B cell (primary cell): Measurements from ENCODE around the gene LPAR5. TPM values are rescaled to one million over a fixed set of nuclear protein-coding genes. Genes with fewer than 3 reads are reported as not detected.
A peak's percentile ranks its signal among the peaks of the same experiment; 100 is the strongest.

Source experiments
- ATAC-seq: fragments of 200-7000 bp; cut with Tn5 transposase; one replicate; pipeline ENCODE4 v1.10.0; 2021; ENCODE audit warnings: low read depth, mild to moderate bottlenecking, moderate number of reproducible peaks, moderate library complexity
- CTCF ChIA-PET: fragments of 350-600 bp; sonication (Branson Sonifier 250); formaldehyde crosslinking; loops from one replicate; lab custom pipeline; 2021; ENCODE audit warnings: antibody characterized with exemption, inconsistent platforms; lab: Charles Lee
- POLR2A ChIA-PET: fragments of 350-600 bp; sonication (Branson Sonifier 250); formaldehyde crosslinking; loops from one replicate; lab custom pipeline; 2021; ENCODE audit warnings: antibody characterized with exemption; lab: Charles Lee
- DNase-seq: peaks from one replicate; pipeline ENCODE4 v3.0.0; 2013
- H2AFZ ChIP-seq: 2 replicates; pipeline ENCODE4 v1.6.1; 2012; ENCODE audit warnings: mild to moderate bottlenecking, low read depth, low read length; ENCODE audit not compliant: insufficient read depth, poor library complexity, severe bottlenecking
- H3K27ac ChIP-seq, 2 donors: 1 replicate in 1 of 2; 2 replicates in 1 of 2; pipeline ENCODE4 v1.5.1; 2012 to 2013; ENCODE audit warnings: low read length in 2 of 2, mild to moderate bottlenecking in 2 of 2, moderate library complexity in 1 of 2
- H3K27me3 ChIP-seq, 4 experiments: fragments of 200-600 bp in 1 of 4; sonication (generic) in 1 of 4; replicated peaks in 1 of 4; 1 replicate in 2 of 4; 2 replicates in 2 of 4; pipeline versions ENCODE4 v1.6.1 to v1.7.0; 2013 to 2016; ENCODE audit warnings: low read length in 3 of 4, mild to moderate bottlenecking in 2 of 4, mixed read lengths in 1 of 4, moderate library complexity in 1 of 4; ENCODE audit not compliant: insufficient read depth in 4 of 4, control insufficient read depth in 3 of 4; ENCODE audit errors: control extremely low read depth in 1 of 4
- H3K36me3 ChIP-seq, 2 experiments: replicated peaks in 1 of 2; 1 replicate in 1 of 2; 2 replicates in 1 of 2; pipeline versions ENCODE4 v1.6.1 to v1.7.1; 2013; ENCODE audit warnings: low read length in 1 of 2; ENCODE audit not compliant: insufficient read depth in 2 of 2, control insufficient read depth in 1 of 2; ENCODE audit errors: control extremely low read depth in 1 of 2, extremely low read depth in 1 of 2
- H3K4me1 ChIP-seq, 2 donors: fragments of 200-600 bp in 1 of 2; sonication (generic) in 1 of 2; 1 replicate in 1 of 2; 2 replicates in 1 of 2; pipeline versions ENCODE4 v1.5.1 to v1.6.1; 2013 to 2017; ENCODE audit warnings: low read length in 2 of 2; ENCODE audit not compliant: control insufficient read depth in 2 of 2, insufficient read depth in 2 of 2
- H3K4me2 ChIP-seq: replicated peaks from 2 replicates; pipeline ENCODE3; 2012; ENCODE audit warnings: mild to moderate bottlenecking, low read depth, low read length; ENCODE audit not compliant: poor library complexity, severe bottlenecking
- H3K4me3 ChIP-seq, 5 experiments: fragments of 200-600 bp in 1 of 5; sonication (generic) in 1 of 5; 1 replicate in 3 of 5; 2 replicates in 2 of 5; pipeline versions ENCODE4 v1.5.1 to v1.7.0; 2011 to 2016; ENCODE audit warnings: low read length in 4 of 5, mild to moderate bottlenecking in 4 of 5, low read depth in 2 of 5, control low read depth in 1 of 5, moderate library complexity in 1 of 5; ENCODE audit not compliant: insufficient read depth in 1 of 5; ENCODE audit errors: control extremely low read depth in 1 of 5, extremely low read depth in 1 of 5
- H3K79me2 ChIP-seq: fragments of 200-600 bp; sonication (generic); one replicate; pipeline ENCODE4 v1.6.0; 2016; ENCODE audit warnings: low read length; ENCODE audit not compliant: control insufficient read depth, insufficient read depth
- H3K9ac ChIP-seq: fragments of 200-600 bp; sonication (generic); 2 replicates; pipeline ENCODE4 v1.6.1; 2017; ENCODE audit warnings: mild to moderate bottlenecking, low read length, moderate library complexity
- H3K9me3 ChIP-seq, 3 donors: one replicate each; pipeline versions ENCODE4 v1.6.1 to v1.7.1; 2013; ENCODE audit warnings: low read length in 2 of 3; ENCODE audit not compliant: control insufficient read depth in 2 of 3, insufficient read depth in 1 of 3; ENCODE audit errors: control extremely low read depth in 1 of 3
- H4K20me1 ChIP-seq: 2 replicates; pipeline ENCODE4 v1.6.0; 2012; ENCODE audit warnings: mild to moderate bottlenecking, low read length; ENCODE audit not compliant: insufficient read depth, control insufficient read depth, poor library complexity, severe bottlenecking
- H3K27ac Mint-ChIP-seq: one replicate; pipeline ENCODE4 v1.8.0; 2021; ENCODE audit warnings: mixed read lengths
- H3K27me3 Mint-ChIP-seq: one replicate; pipeline ENCODE4 v1.8.0; 2021; ENCODE audit warnings: mixed read lengths
- H3K4me1 Mint-ChIP-seq: one replicate; pipeline ENCODE4 v1.8.0; 2021; ENCODE audit warnings: mixed read lengths
- H3K4me3 Mint-ChIP-seq: one replicate; pipeline ENCODE4 v1.8.0; 2021; ENCODE audit warnings: mixed read lengths
- H3K9me3 Mint-ChIP-seq: one replicate; pipeline ENCODE4 v1.8.0; 2022; ENCODE audit warnings: mixed read lengths; ENCODE audit not compliant: insufficient read depth
- CTCF ChIP-seq: fragments of 200-600 bp; IDR thresholded peaks from one replicate; pipeline ENCODE4 v1.8.0; 2022; ENCODE audit warnings: antibody characterized with exemption, mild to moderate bottlenecking
- EZH2 ChIP-seq: IDR thresholded peaks from 2 replicates; pipeline ENCODE4 v1.6.1; 2012; ENCODE audit warnings: borderline replicate concordance, low read depth, mild to moderate bottlenecking, moderate library complexity, low read length; ENCODE audit not compliant: insufficient read depth, poor library complexity, severe bottlenecking
- WGBS: methylation state at CpG from one replicate; pipeline ENCODE4 v1.1.5; 2013; ENCODE audit warnings: missing lambda C conversion rate; ENCODE audit not compliant: insufficient coverage; 5-methylcytosine and 5-hydroxymethylcytosine counted together
- intact Hi-C: fragments of 100-400 bp; cut with micrococcal nuclease; formaldehyde crosslinking; loops from one replicate; pipeline ENCODE4 v1.10.0; 2022
- polyA plus RNA-seq: library from polyadenylated mRNA; depleted of rRNA; stranded (reverse); fragments of >200 nt; gene quantifications from 2 replicates; pipeline ENCODE4 v1.2.3, GENCODE V29; 2012
- total RNA-seq, 2 donors: library from RNA; stranded (reverse); fragments of 120-200 nt in 1 of 2; gene quantifications; 1 replicate in 1 of 2; 2 replicates in 1 of 2; pipeline versions ENCODE4 v1.2.3 to v1.2.4, GENCODE V29; 2013 to 2022

LPAR5 gene
- total and polyA plus RNA-seq, 2 donors (not counting 1 experiment from before 2014, with no cell fraction given): 29.0 to 59.6 TPM

DNA sequence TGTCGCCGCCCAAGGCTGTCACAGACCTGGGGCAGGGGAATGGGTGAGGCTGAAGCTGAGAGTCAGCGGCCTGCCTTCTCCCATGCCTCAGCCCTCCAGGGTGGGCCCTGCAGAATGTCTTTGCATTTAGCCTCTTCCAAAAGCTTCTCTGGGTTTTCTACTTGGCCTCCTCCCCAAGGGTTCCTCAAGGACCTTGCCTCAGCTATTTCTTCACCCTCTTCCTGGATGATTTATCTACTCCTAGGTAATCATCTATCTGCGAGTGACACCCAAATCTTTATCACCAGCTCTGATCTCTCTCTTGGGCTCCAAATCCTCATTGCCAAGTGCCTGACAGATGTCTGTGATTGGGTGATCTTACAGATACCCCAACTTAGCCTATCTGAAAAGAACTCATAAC, 4.7 kb upstream of the LPAR5 start:
- intact Hi-C loops: no loop called here
- Histone ChIP-seq H3K9me3 (peaks cover 0 to 14% (median 0%) of the 10 kb centered on the region in 3 donors), H3K4me3 (no peak overlapping the region), H3K79me2 (peaks cover 64% of the 10 kb centered on the region), H3K27ac (no peak overlapping the region), H3K9ac (no peak overlapping the region), H3K36me3 (no peaks in the 10 kb centered on the region), H4K20me1 (no peaks in the 10 kb centered on the region), H2AFZ (no peak overlapping the region), H3K4me1 (peaks cover 56 to 70% of the 10 kb centered on the region in 2 donors), H3K4me2 (no peak overlapping the region), H3K27me3 (no peaks in the 10 kb centered on the region)
- no peak for DNase-seq
- Mint-ChIP-seq H3K9me3 (no peaks in the 10 kb centered on the region), H3K4me3 (no peak overlapping the region), H3K27ac (peak overlapping the region; percentile 38), H3K27me3 (no peaks in the 10 kb centered on the region), H3K4me1 (peaks cover 70% of the 10 kb centered on the region)
- ChIA-PET POLR2A (no interaction called here), CTCF (interaction anchor here (0.5 to 1.4 kb wide), 4 partner anchors 27 to 281 kb away, joined by 3 to 5 read pairs (median 3); partner anchors contain the start of gene ZNF384)
- no peak for TF ChIP-seq EZH2
- ATAC-seq: no peak
- WGBS: 87% methylated on average over 3 of the region's 4 CpGs

- ChIA-PET CTCF (interaction anchor here (0.5 to 1.5 kb wide), 4 partner anchors 16 to 75 kb away, joined by 3 read pairs; no protein-coding TSS in a partner anchor), POLR2A (no interaction called here)
- Histone ChIP-seq H3K36me3 (no peaks in the 10 kb centered on the region), H3K27me3 (no peaks in the 10 kb centered on the region), H3K4me2 (peak overlapping the region; percentile 66), H3K4me3 (no peak overlapping the region), H3K9ac (no peak overlapping the region), H3K27ac (peak overlapping the region; percentile 75 to 82), H3K4me1 (peaks cover 53 to 73% of the 10 kb centered on the region in 2 donors), H4K20me1 (no peaks in the 10 kb centered on the region), H3K79me2 (peaks cover 76% of the 10 kb centered on the region), H3K9me3 (peaks cover 0 to 11% (median 0%) of the 10 kb centered on the region in 3 donors), H2AFZ (no peak overlapping the region)
- Mint-ChIP-seq H3K4me1 (peaks cover 68% of the 10 kb centered on the region), H3K27me3 (no peaks in the 10 kb centered on the region), H3K9me3 (no peaks in the 10 kb centered on the region), H3K4me3 (no peak overlapping the region), H3K27ac (peak overlapping the region; percentile 97)
- DNase-seq: no peak
- no peak for TF ChIP-seq CTCF
- no peak for TF ChIP-seq EZH2
- no peak for ATAC-seq
- 93% methylated on average over 9 of the region's 11 CpGs for WGBS
- intact Hi-C loops: loop anchor here (10.0 kb wide), 1 partner anchor 306 kb away; the partner anchor contains the start of genes C12orf57 and RNU7-1
These were observed 3.5 kb upstream of the LPAR5 start for GRCh38 chr12:6639151-6639801.
